Stimulated activated CD8-positive, alpha-beta memory T cell treated with anti-CD3 and anti-CD28 coated beads, Interleukin-7, amount 100 ng/mL, for 48 hours (primary cell): Measurements from ENCODE around the gene TXNRD2.
A peak's percentile ranks its signal among the peaks of the same experiment; 100 is the strongest.

Experiments used
- DNase-seq, 2 donors: peaks; one replicate each; pipeline ENCODE4 v3.0.0-alpha.2; 2020; ENCODE audit warnings: low read depth in 1 of 2; ENCODE audit errors: extremely low read depth in 1 of 2

Gene TXNRD2

GRCh38 chr22:19868333-19868732 lies 73.3 kb downstream of the TXNRD2 start:
- DNase-seq, result no peak

- no peak for DNase-seq
Observed at GRCh38 chr22:19867617-19868016, 74.0 kb downstream of the TXNRD2 start.

- no peak for DNase-seq
Observed at GRCh38 chr22:19866665-19867009, 75.0 kb downstream of the TXNRD2 start.

- DNase-seq, result no peak
Observed at GRCh38 chr22:19865141-19865829, 76.3 kb downstream of the TXNRD2 start.

GRCh38 chr22:19864538-19865106 lies 77.0 kb downstream of the TXNRD2 start:
- DNase-seq, result no peak

GRCh38 chr22:19863571-19863970 lies 78.0 kb downstream of the TXNRD2 start:
- DNase-seq, result no peak

- no peak for DNase-seq
Observed at GRCh38 chr22:19862619-19863246, 78.9 kb downstream of the TXNRD2 start.

- DNase-seq, result no peak
Observed at GRCh38 chr22:19859861-19860510, 81.6 kb downstream of the TXNRD2 start.

- DNase-seq, result no peak
Observed at GRCh38 chr22:19857382-19857781, 84.2 kb downstream of the TXNRD2 start.

- DNase-seq, result peak; percentile 37 to 51
Observed at GRCh38 chr22:19855504-19856409, 85.9 kb downstream of the TXNRD2 start.

- peak; percentile 92 to 95 for DNase-seq
Observed at GRCh38 chr22:19854778-19855503, 86.7 kb downstream of the TXNRD2 start, which contains the start of the genes GNB1L and RTL10. TSS of gene GNB1L (minus strand) at chr22:19854874. CDS start at chr22:19821355, 33,519 bp downstream. TSS of gene RTL10 (minus strand) at chr22:19854874. CDS start at chr22:19852261, 2,613 bp downstream.

- DNase-seq, result no peak
Observed at GRCh38 chr22:19853879-19854777, 87.5 kb downstream of the TXNRD2 start.

GRCh38 chr22:19853058-19853878 lies 88.3 kb downstream of the TXNRD2 start:
- no peak for DNase-seq

GRCh38 chr22:19852177-19852781 lies 89.3 kb downstream of the TXNRD2 start:
- DNase-seq, result no peak

- DNase-seq, result no peak
Observed at GRCh38 chr22:19851291-19852176, 90.1 kb downstream of the TXNRD2 start.

- DNase-seq, result no peak
Observed at GRCh38 chr22:19850763-19851109, 90.9 kb downstream of the TXNRD2 start.
